ENCODE data around the gene CCDC83.

DNA sequence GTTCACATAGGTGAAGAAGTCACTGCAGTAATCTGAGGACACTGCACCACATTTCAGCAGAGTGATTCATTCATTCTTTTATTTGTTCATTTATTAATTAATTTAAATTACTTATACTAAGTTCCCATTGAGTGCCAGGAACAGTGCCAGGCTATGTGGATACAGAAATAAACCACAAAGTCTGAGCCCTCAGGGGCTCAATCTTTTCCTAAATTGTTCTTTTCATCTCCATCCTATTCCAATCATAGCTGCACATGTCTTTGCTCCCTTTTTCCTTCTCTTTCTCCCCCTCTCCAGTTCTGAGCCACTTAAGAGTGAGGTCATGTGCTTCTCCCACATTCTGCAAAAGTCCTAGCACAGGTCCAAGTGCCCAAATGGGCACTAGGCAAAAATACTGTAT, 49.2 kb upstream of the CCDC83 start:
- TF ChIP-seq GATA2 (IDR thresholded peaks at IDR 0.05; ENCODE audit: low read depth, low read length): no peak
- no peak for TF ChIP-seq GATA3 (IDR thresholded peaks at IDR 0.05; ENCODE audit: low read depth, low read length)
